Uterus (tissue), 4 donors: Measurements from ENCODE around the gene UST. TPM values are rescaled to one million over a fixed set of nuclear protein-coding genes. Genes with fewer than 3 reads are reported as not detected.
A peak's percentile ranks its signal among the peaks of the same experiment; 100 is the strongest.

Experiments
- DNase-seq, 2 donors: peaks; one replicate each; pipeline ENCODE4 v3.0.0-alpha.2; 2019 to 2020
- H3K27ac ChIP-seq, 2 donors: fragments of 200-600 bp; sonication (generic); 1 replicate in 1 of 2; 2 replicates in 1 of 2; pipeline ENCODE4 v1.5.1; 2016 to 2018
- H3K27me3 ChIP-seq, 2 donors: fragments of 200-600 bp; sonication (generic); one replicate each; pipeline ENCODE4 v1.5.1; 2018 to 2019; ENCODE audit warnings: control low read depth in 1 of 2
- H3K36me3 ChIP-seq, 2 donors: fragments of 200-600 bp; sonication (generic); one replicate each; pipeline ENCODE4 v1.5.1; 2019; ENCODE audit warnings: control low read depth in 1 of 2
- H3K4me1 ChIP-seq, 2 donors: fragments of 200-600 bp; sonication (generic); one replicate each; pipeline ENCODE4 v1.5.1; 2018 to 2019; ENCODE audit warnings: control low read depth in 1 of 2
- H3K4me3 ChIP-seq, 2 donors: fragments of 200-600 bp; sonication (generic); 1 replicate in 1 of 2; 2 replicates in 1 of 2; pipeline ENCODE4 v1.5.1; 2018 to 2019; ENCODE audit warnings: mild to moderate bottlenecking in 1 of 2
- H3K9me3 ChIP-seq, 2 donors: fragments of 200-600 bp; sonication (generic); one replicate each; pipeline ENCODE4 v1.5.1; 2019; ENCODE audit warnings: control low read depth in 1 of 2
- CTCF ChIP-seq, 4 experiments: fragments of 200-600 bp in 2 of 4; fragments of 450-650 bp in 2 of 4; sonication (generic) in 2 of 4; IDR thresholded peaks; one replicate each; pipeline ENCODE4 v1.5.1; 2016 to 2019; ENCODE audit warnings: antibody characterized with exemption in 4 of 4, mild to moderate bottlenecking in 2 of 4, moderate library complexity in 1 of 4
- POLR2A ChIP-seq, 2 donors: fragments of 450-650 bp; IDR thresholded peaks; one replicate each; pipeline ENCODE4 v1.6.1; 2016; ENCODE audit warnings: antibody characterized with exemption in 2 of 2, mild to moderate bottlenecking in 1 of 2, moderate library complexity in 1 of 2
- intact Hi-C: fragments of 100-400 bp; cut with DNase I; formaldehyde crosslinking; loops from one replicate; pipeline ENCODE4 v1.15.1; 2023; ENCODE audit warnings: low total_unique reads
- total RNA-seq, 4 donors: library from RNA; depleted of rRNA in 3 of 4; stranded (reverse); fragments of >200 nt in 3 of 4; gene quantifications; one replicate each; pipeline versions ENCODE4 v1.1.0 to v1.2.4, GENCODE V29; 2014 to 2023
- donor health status: DM: yes; HTN: yes; CAD: no.

Gene UST
- total RNA-seq, 4 donors from 2014 or later = 6.1 to 23.2 (median 17.2) TPM

GRCh38 chr6:148831531-148831930 is 84.7 kb downstream of the UST start:
- H3K4me3 ChIP-seq = no peak overlapping the region
- no peak for DNase-seq
- intact Hi-C loops = no loop called here
- no peaks in the 10 kb centered on the region for H3K36me3 ChIP-seq
- no peaks in the 10 kb centered on the region for H3K4me1 ChIP-seq
- no peak overlapping the region for H3K27ac ChIP-seq
- TF ChIP-seq CTCF (IDR thresholded peaks at IDR 0.05) (no peak), POLR2A (IDR thresholded peaks at IDR 0.05) (no peak)
- H3K9me3 ChIP-seq = no peaks in the 10 kb centered on the region
- H3K27me3 ChIP-seq = no peaks in the 10 kb centered on the region

GRCh38 chr6:148835920-148836441 is 89.2 kb downstream of the UST start:
- no peaks in the 10 kb centered on the region for H3K4me1 ChIP-seq
- peak overlapping the region in 1 of 2 donors; percentile 3 for H3K27ac ChIP-seq
- no peak for DNase-seq
- H3K27me3 ChIP-seq = no peaks in the 10 kb centered on the region
- TF ChIP-seq CTCF (IDR thresholded peaks at IDR 0.05) = no peak
- no peak for TF ChIP-seq POLR2A (IDR thresholded peaks at IDR 0.05)
- intact Hi-C loops = no loop called here
- H3K9me3 ChIP-seq = no peaks in the 10 kb centered on the region
- H3K4me3 ChIP-seq = no peak overlapping the region
- H3K36me3 ChIP-seq = no peaks in the 10 kb centered on the region

GRCh38 chr6:148836751-148837150 is 89.9 kb downstream of the UST start:
- TF ChIP-seq POLR2A (IDR thresholded peaks at IDR 0.05) (no peak), CTCF (IDR thresholded peaks at IDR 0.05) (no peak)
- intact Hi-C loops = no loop called here
- no peaks in the 10 kb centered on the region for H3K36me3 ChIP-seq
- H3K4me3 ChIP-seq = no peak overlapping the region
- no peaks in the 10 kb centered on the region for H3K27me3 ChIP-seq
- no peak overlapping the region for H3K27ac ChIP-seq
- no peak for DNase-seq
- no peaks in the 10 kb centered on the region for H3K4me1 ChIP-seq
- H3K9me3 ChIP-seq = no peaks in the 10 kb centered on the region

GRCh38 chr6:148837941-148838340 is 91.1 kb downstream of the UST start:
- TF ChIP-seq CTCF (IDR thresholded peaks at IDR 0.05) (no peak), POLR2A (IDR thresholded peaks at IDR 0.05) (no peak)
- no peaks in the 10 kb centered on the region for H3K27me3 ChIP-seq
- H3K36me3 ChIP-seq = no peaks in the 10 kb centered on the region
- no peak overlapping the region for H3K4me3 ChIP-seq
- no peak overlapping the region for H3K27ac ChIP-seq
- H3K4me1 ChIP-seq = no peaks in the 10 kb centered on the region
- intact Hi-C loops = no loop called here
- H3K9me3 ChIP-seq = no peaks in the 10 kb centered on the region
- DNase-seq = no peak

- DNase-seq = no peak
- H3K4me1 ChIP-seq = no peaks in the 10 kb centered on the region
- no peaks in the 10 kb centered on the region for H3K36me3 ChIP-seq
- no peaks in the 10 kb centered on the region for H3K27me3 ChIP-seq
- H3K9me3 ChIP-seq = no peaks in the 10 kb centered on the region
- no peak overlapping the region for H3K27ac ChIP-seq
- intact Hi-C loops = no loop called here
- H3K4me3 ChIP-seq = no peak overlapping the region
- TF ChIP-seq CTCF (IDR thresholded peaks at IDR 0.05) (no peak), POLR2A (IDR thresholded peaks at IDR 0.05) (no peak)
Observed at GRCh38 chr6:148839044-148839443, 92.2 kb downstream of the UST start.
